ENCODE data around the gene IER5.
A peak's percentile ranks its signal among the peaks of the same experiment; 100 is the strongest.

Gene IER5

GRCh38 chr1:181061487-181061886 lies 27.0 kb upstream of the IER5 start:
- no peaks in the 10 kb centered on the region for H3K4me1 ChIP-seq (ENCODE audit: control insufficient read depth, insufficient read depth, low read length)
- no peaks in the 10 kb centered on the region for H3K36me3 ChIP-seq (ENCODE audit: control insufficient read depth in 2 of 2, insufficient read depth in 1 of 2, low read length in 2 of 2)
- ChIA-PET CTCF (interaction anchor here (1.1 to 1.2 kb wide), 2 partner anchors 80 to 81 kb away, joined by 3 read pairs; no protein-coding TSS in a partner anchor), POLR2A (no interaction called here)
- no peak overlapping the region for H3K4me3 ChIP-seq (ENCODE audit: low read depth, low read length)
- H3K27ac ChIP-seq (ENCODE audit: extremely low read depth, low read depth, low read length), result no peak overlapping the region
- no peaks in the 10 kb centered on the region for H3K9me3 ChIP-seq (ENCODE audit: control insufficient read depth, insufficient read depth, low read depth, low read length)
- no peak for TF ChIP-seq SALL2 (tag by site-specific recombination; IDR thresholded peaks at IDR 0.05; ENCODE audit: borderline replicate concordance)
- peak; percentile 93 for TF ChIP-seq ZNF664 (tag by site-specific recombination; IDR thresholded peaks at IDR 0.05)
- TF ChIP-seq GLIS1 (tag by site-specific recombination; IDR thresholded peaks at IDR 0.05), result no peak
- TF ChIP-seq ZNF555 (tag by site-specific recombination; conservative IDR thresholded peaks at IDR 0.05), result no peak
- TF ChIP-seq REPIN1 (tag by site-specific recombination; IDR thresholded peaks at IDR 0.05; ENCODE audit: low read depth), result no peak
- TF ChIP-seq PRDM1 (tag by site-specific recombination; IDR thresholded peaks at IDR 0.05), result no peak
- no peak for TF ChIP-seq ZNF529 (tag by site-specific recombination; IDR thresholded peaks at IDR 0.05; ENCODE audit: insufficient replicate concordance)
- no peak for TF ChIP-seq ZNF626 (tag by site-specific recombination; IDR thresholded peaks at IDR 0.05)

GRCh38 chr1:181061891-181062835 lies 26.3 kb upstream of the IER5 start:
- no peaks in the 10 kb centered on the region for H3K36me3 ChIP-seq (ENCODE audit: control insufficient read depth in 2 of 2, insufficient read depth in 1 of 2, low read length in 2 of 2)
- POLR2A ChIA-PET, result no interaction called here

GRCh38 chr1:181062836-181063428 lies 25.6 kb upstream of the IER5 start:
- Histone ChIP-seq H3K4me3 (ENCODE audit: low read depth, low read length) (no peak overlapping the region), H3K4me1 (ENCODE audit: control insufficient read depth, insufficient read depth, low read length) (no peaks in the 10 kb centered on the region), H3K36me3 (ENCODE audit: control insufficient read depth in 2 of 2, insufficient read depth in 1 of 2, low read length in 2 of 2) (no peaks in the 10 kb centered on the region), H3K9me3 (ENCODE audit: control insufficient read depth, insufficient read depth, low read depth, low read length) (no peaks in the 10 kb centered on the region), H3K27ac (ENCODE audit: extremely low read depth, low read depth, low read length) (no peak overlapping the region)
- ChIA-PET CTCF (interaction anchor here (0.6 to 0.8 kb wide), 3 partner anchors 21 to 81 kb away, joined by 3 read pairs; no protein-coding TSS in a partner anchor), POLR2A (no interaction called here)
- 0 out of 2 replicates have a peak, but pooled peaks have one; percentile 18 for TF ChIP-seq ZNF350 (tag by site-specific recombination; IDR thresholded peaks at IDR 0.05)
- TF ChIP-seq KLF10 (tag by site-specific recombination; IDR thresholded peaks at IDR 0.05), result no peak

More at GRCh38 chr1:181061891-181062835, 26.3 kb upstream of the IER5 start:
- H3K27ac ChIP-seq (ENCODE audit: extremely low read depth, low read depth, low read length), result no peak overlapping the region
- CTCF ChIA-PET, result interaction anchor here (0.7 to 1.2 kb wide), 4 partner anchors 22 to 81 kb away, joined by 3 read pairs; no protein-coding TSS in a partner anchor
- H3K4me3 ChIP-seq (ENCODE audit: low read depth, low read length), result no peak overlapping the region
- no peaks in the 10 kb centered on the region for H3K4me1 ChIP-seq (ENCODE audit: control insufficient read depth, insufficient read depth, low read length)
- no peaks in the 10 kb centered on the region for H3K9me3 ChIP-seq (ENCODE audit: control insufficient read depth, insufficient read depth, low read depth, low read length)
- TF ChIP-seq EGR2 (tag by site-specific recombination; IDR thresholded peaks at IDR 0.05; ENCODE audit: low read depth) (peak; percentile 27; the same call in 1 of the 2 replicates), ZFHX2 (tag by site-specific recombination; conservative IDR thresholded peaks at IDR 0.05) (peak; percentile 39), HOXC10 (CRISPR knock-in tag; IDR thresholded peaks at IDR 0.05) (no peak)

- no peak overlapping the region for H3K4me3 ChIP-seq (ENCODE audit: low read depth, low read length)
- H3K36me3 ChIP-seq (ENCODE audit: control insufficient read depth in 2 of 2, insufficient read depth in 1 of 2, low read length in 2 of 2), result no peaks in the 10 kb centered on the region
- no peaks in the 10 kb centered on the region for H3K9me3 ChIP-seq (ENCODE audit: control insufficient read depth, insufficient read depth, low read depth, low read length)
- TF ChIP-seq ZBTB17 (tag by site-specific recombination; IDR thresholded peaks at IDR 0.05) (peak; percentile 37; the same call in 1 of the 2 replicates), ZBTB8A (tag by site-specific recombination; IDR thresholded peaks at IDR 0.05) (no peak), ZNF777 (tag by site-specific recombination; IDR thresholded peaks at IDR 0.05; ENCODE audit: borderline replicate concordance) (no peak), ZNF76 (tag by site-specific recombination; IDR thresholded peaks at IDR 0.05; ENCODE audit: borderline replicate concordance, low read depth) (no peak), ZNF280D (tag by site-specific recombination; IDR thresholded peaks at IDR 0.05) (no peak), ZNF664 (tag by site-specific recombination; IDR thresholded peaks at IDR 0.05) (no peak), TRIM28 (IDR thresholded peaks at IDR 0.05; ENCODE audit: borderline replicate concordance, low read length) (peak; percentile 35; the same call in 1 of the 2 replicates)
- CTCF ChIA-PET, result interaction anchor here (0.6 to 0.7 kb wide), 3 partner anchors 16 to 1827 kb away, joined by 3 read pairs; no protein-coding TSS in a partner anchor
- no peak overlapping the region for H3K27ac ChIP-seq (ENCODE audit: extremely low read depth, low read depth, low read length)
- POLR2A ChIA-PET, result interaction anchor here (0.6 kb wide), 1 partner anchor 77 kb away, joined by 4 read pairs; no protein-coding TSS in a partner anchor
- no peaks in the 10 kb centered on the region for H3K4me1 ChIP-seq (ENCODE audit: control insufficient read depth, insufficient read depth, low read length)
Observed at GRCh38 chr1:181064011-181064623, 24.4 kb upstream of the IER5 start.

Measured in HEK293 (cell line).